DOHH2 (cell line): Measurements from ENCODE around the gene TACC2.

Experiments used
- EZH2phosphoT487 ChIP-seq: fragments of 200-600 bp; sonication (generic); IDR thresholded peaks from 2 replicates; pipeline ENCODE4 v1.6.1; 2017; ENCODE audit warnings: borderline replicate concordance, mild to moderate bottlenecking, antibody characterized with exemption, low read length, moderate library complexity, mixed read lengths
- TF ChIP-seq, protein P1 (sequence below): fragments of 200-600 bp; sonication (generic); IDR thresholded peaks from one replicate; pipeline ENCODE4 v1.5.1; 2014; ENCODE audit warnings: antibody characterized with exemption, mild to moderate bottlenecking, low read depth, low read length; ENCODE audit not compliant: poor library complexity, severe bottlenecking

- TF ChIP-seq, protein P1, sequence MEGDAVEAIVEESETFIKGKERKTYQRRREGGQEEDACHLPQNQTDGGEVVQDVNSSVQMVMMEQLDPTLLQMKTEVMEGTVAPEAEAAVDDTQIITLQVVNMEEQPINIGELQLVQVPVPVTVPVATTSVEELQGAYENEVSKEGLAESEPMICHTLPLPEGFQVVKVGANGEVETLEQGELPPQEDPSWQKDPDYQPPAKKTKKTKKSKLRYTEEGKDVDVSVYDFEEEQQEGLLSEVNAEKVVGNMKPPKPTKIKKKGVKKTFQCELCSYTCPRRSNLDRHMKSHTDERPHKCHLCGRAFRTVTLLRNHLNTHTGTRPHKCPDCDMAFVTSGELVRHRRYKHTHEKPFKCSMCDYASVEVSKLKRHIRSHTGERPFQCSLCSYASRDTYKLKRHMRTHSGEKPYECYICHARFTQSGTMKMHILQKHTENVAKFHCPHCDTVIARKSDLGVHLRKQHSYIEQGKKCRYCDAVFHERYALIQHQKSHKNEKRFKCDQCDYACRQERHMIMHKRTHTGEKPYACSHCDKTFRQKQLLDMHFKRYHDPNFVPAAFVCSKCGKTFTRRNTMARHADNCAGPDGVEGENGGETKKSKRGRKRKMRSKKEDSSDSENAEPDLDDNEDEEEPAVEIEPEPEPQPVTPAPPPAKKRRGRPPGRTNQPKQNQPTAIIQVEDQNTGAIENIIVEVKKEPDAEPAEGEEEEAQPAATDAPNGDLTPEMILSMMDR: no peak
- TF ChIP-seq EZH2phosphoT487: no peak
Measured at GRCh38 chr10:122164023-122164601, 175.1 kb downstream of the TACC2 start.
